GM18873 (cell line): ENCODE results near the gene BCL2L1.
"Not testable (repeated sequence)": the region's sequence is repeated elsewhere in the genome, so short reads cannot be mapped to it uniquely, and the experiment has no call there.

Source experiments
- ATAC-seq: cut with Tn5 transposase; IDR thresholded peaks from one replicate; pipeline ENCODE4 v1.9.1; 2021; ENCODE audit warnings: mild to moderate bottlenecking, moderate library complexity, moderate number of reproducible peaks; ENCODE audit not compliant: unreplicated experiment, low FRiP score

BCL2L1 gene

DNA sequence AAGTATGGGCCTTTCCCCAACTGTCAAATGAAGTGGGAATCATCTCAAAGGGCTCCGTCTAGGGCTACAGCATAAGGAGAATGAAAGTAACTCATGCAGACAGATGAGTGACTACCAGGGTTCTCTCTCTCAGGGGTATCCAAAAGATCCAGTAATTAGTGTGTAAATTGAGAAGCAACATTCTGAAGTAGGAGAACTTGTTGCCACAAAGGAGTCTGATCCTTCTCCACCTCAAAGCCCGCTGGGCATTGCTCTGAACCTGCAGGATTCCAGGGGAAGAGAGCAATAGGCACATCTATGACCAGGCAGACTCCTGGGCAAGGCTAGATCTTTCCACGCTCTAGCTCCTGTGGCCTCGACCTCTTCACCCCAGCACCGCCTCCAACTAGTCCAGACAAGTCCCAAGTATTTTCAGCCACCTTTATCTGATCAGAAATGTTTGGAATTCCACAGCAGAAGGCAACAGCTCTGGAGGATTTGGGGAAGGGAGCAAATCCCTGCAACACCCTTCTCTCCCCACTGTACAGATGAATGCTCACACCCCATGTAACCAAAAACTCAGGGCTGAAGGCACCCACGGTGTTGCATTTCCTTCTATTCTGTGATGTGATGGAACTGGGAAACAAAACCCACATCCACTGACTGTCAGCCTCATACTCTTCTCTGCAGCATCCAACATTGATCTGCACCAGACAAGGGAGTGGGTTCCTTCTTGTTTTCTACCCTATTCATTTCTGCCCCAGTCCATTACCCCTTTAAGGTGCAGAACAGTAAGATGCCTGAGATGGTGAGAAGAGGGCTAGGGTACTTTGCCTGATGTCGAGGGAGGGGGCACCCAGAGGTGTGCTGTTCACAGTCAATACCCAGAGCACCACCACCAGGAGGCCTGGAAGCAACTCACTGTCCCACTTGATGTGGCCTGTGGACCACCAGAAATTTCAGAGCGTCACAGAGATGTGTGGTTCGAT lies 44.0 kb downstream of the BCL2L1 start:
- no peak for ATAC-seq

DNA sequence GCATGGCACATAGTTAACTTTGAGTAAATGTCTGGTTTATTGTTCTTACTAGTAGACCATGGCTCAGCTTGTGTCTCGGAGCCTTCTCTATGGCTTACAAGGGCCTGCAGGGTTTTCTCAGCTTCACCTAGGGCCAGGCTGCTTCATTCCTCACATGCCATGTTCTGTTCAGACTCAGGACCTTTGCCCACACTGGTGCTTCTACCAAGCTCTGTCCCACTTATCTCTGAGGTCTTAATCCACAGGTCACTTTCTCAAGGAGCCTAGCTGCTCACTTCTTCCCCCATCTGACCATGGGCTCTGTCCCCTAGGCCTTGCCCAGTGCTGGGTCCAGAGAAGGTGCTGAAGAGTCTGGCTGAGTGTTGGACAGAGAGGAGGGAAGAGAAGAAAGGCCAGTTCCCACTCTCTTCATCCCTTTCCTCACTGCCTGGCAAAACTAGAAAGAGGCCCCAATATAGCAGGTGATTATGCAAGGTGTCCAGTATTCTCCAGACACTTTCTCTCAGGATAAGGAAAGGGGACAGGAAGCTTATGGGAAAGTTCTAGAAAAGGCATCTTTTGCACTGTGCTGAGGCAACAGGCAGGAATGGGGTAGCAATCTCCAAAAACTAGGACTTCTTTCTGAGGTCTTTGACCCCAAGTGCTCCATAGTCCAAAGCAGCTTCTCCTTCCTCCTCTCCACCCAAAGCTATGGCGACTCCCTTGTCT lies 45.0 kb downstream of the BCL2L1 start:
- ATAC-seq = no peak

DNA sequence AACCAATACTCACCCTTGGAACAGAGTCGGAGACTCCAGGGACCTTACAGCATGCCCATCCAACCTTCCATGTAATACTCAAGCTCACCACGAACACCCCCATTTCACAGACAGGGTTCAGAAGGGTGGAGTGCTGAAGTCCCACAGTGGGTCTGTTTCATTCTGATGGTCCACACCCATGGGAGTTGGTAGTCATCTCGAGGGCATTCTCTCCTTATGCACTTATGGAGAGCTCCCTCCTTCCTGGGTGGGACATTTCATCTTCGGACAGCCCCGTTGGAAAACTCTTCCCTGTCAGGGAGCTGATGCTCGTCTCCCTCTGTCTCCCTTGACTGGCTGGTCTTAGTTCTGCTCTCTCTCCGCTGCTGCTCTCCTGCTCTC lies 46.1 kb downstream of the BCL2L1 start:
- no peak for ATAC-seq

DNA sequence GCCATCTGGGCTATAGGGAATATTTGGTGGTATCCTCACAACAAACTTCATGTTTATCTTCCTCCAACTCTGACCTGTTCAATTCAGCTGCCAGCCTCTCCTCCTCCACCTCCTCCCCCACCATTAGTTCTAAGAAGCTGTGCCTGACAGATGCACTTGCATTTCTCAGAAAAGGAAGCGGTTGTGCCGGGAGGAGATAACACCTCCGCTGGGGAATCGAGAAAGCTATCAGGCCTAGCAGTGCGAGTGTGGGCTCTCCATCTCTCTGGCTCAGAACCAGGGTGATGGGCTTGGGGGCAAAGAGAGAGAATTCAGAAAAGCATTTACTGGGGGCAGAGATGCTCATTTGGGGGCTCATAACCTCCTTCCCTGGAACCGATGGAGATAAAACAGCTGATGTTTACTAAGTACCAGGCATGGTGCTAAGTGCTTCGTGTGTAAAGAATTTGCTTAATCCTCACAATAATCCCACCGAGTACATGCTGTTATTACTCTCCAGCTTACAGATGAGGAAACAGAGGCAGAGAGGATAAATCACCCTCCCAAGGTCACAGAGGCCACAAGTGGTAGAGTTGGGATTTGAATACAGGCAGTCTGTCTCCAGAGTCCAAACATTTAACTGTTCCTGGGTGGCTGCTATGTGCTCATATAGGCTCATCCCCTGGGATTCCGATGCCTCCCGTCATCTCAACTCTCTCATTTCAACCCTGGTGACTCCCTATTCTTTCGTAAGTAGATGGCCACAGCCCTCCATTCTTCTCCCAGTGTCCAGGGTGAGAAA lies 46.6 kb downstream of the BCL2L1 start:
- ATAC-seq = peak; percentile 17

DNA sequence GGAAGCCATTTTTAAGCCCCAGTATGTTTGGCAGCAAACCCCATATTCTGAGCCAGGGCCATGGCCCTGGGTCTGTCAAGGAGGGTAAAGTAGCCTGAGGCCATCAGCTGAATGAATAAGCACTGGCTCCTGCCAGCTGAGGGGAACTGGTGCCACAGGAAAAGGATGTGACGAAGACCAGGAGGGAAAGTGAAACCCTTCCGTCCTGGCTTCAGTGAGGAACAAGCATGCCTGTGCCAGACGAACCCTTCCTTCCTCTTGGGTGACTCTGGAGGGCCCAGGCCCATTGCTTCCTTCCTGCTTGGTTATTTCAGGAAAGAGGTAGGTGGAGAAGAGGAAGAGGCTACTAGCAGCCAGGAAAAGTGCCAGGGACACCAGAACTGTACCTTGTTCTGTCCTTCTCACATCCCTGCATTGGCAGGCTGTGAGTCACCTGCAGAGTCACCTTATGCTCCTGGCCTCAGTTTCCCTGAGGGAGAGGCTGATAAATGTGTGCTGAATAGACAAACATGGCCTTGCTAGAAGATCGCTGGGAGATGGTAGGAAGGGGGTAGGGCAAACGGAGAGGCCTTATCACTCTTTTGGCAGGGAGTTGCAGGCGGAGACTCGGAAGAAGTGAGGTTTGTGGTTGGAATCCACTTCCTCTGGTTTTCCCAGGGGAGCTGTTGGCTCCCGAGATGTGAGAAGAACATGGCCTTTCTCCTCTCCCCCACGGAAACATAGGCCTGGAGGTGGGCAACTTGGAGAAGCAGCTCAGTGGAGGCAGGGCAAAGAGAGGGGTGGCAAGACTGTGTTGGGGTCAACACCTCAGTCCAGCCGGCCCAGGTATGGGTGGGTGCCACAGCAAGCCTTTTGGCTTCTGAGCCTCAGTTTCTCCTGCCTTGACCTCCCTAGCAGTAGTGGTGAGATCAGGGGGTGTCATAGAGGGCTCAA lies 47.5 kb downstream of the BCL2L1 start:
- peak; percentile 43 for ATAC-seq

DNA sequence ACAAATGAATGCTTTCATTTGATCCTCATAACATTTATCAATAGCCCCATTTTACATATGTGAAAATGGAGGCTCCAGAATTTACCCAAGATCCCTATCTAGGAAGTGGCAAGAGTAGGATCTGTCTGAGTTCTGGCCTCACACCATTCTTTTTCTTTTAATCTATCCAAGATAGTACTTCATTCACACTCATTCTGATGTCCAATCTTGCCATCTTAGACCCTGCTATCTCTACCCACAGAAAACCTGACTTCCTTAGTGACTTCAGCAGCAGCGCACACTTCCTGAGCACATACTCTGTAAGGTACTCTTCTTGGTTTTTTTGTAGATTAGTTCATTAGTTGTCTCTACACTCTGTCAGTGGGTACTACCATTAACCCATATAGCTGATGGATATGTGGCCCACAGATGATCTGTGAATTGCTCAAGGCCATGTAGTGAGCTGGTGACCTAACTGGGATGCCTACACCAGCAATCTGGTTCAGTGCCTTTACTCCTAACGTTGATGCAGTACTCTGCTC lies 48.7 kb downstream of the BCL2L1 start:
- ATAC-seq = no peak

DNA sequence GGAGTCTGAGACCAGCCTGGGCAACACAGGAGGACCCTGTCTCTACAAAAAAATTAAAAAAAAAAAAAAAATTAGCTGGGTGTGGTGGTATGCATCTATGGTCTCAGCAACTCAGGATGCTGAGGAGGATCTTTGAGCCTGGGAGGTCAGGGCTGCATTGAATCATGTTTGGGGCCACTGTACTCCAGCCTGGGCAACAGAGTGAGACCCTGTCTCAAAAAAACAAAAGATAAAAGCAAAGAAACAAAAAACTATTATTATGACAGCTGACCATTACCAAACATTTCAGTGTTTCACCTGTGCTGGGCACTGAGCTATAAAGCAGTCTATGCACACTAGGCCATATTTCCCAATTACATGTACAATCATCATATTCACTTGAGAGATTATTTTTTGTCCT lies 49.2 kb downstream of the BCL2L1 start:
- no peak for ATAC-seq

DNA sequence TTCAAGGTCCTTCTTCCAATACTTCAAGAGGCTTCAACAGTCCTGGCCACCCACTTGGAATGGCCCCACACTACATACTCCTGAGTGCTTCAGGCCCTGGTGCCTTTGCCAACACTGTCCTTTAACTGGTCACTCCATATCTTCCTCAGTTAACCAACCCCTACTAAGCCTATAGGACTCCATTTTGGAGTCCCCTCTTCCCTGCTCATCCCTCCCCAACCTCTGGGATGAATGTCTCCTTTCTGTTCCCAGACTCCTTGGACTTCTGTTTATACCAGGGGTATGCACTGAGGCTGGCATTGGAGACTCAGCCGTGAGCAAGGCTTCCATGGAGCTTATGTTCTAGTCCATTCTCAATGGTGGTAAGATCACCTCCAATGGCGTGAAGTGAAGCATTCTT lies 51.3 kb downstream of the BCL2L1 start:
- ATAC-seq = no peak

DNA sequence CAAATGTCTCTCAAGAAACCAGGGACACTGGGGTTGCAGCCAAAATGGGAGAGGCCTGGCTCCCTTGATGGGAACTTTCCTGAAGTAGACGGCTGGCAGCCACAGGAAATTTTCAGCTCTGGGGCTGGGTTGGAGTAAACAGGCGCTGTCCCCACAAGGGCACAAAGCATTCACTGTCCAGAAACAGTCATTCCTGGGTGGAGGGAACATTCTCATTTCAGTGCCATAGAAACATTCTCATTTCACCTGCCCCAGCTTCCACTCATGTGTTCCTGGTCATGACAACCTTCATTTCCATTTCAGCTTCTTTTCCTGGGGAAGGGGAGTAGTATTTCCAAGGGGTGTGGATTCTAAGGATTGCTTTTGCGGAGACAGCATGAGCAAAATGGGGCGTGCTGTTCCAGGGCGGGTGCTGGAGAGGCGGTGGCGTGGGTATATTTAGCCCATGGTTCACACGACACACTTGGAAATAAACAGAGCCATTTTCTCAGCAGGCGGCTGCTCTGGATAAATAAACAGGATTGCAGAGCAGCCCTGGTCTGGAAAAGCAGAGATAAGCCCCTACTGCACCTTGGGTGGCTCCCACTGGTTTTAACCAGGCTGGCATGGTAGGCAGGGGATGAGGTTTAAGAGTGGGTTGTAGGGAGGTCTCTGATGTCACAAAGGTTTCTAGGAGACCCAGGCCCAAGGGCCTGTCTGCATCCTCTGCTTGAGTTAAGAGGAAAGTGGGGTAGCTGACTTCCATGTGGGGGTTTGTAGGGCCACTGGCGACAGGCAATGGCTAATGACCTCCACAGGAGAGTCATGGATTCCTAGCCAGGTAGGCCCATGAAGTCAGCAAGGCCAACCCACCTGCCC lies 52.1 kb downstream of the BCL2L1 start:
- no peak for ATAC-seq

DNA sequence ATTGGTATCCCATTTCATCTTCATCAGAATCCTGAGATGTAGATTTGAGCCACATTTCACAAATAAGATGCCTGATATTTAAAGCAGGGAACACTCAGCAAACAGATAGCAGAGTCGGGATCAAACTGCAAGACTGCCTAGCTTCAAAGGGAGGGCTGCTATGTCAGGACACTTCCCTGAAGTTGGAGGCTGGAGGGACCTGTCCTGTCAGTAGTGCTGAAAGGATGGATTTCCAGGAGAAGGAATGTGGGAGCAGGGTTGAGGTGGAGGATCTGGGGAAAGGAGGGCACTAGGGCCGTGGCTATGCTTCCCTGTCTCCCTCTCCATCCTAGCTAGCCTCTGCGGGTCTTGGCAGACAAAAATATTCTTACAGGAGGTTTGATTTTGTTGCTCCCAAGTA lies 52.8 kb downstream of the BCL2L1 start:
- ATAC-seq = no peak

DNA sequence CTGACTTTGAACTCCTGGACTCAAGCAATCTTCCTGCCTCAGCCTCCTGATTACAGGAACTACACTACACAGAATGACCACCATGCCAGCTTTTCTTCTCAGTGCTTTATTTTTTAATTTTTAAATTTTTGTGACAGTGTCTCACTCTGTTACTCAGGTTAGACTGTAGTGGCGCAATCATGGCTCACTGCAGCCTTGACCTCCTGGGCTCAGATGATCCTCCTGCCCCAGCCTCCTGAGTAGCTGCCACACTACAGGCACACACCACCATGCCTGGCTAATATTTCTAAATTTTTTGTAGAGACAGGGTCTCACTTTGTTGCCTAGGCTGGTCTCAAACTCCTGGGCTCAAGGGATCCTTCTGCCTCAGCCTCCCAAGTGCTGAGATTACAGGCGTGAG lies 53.7 kb downstream of the BCL2L1 start:
- not testable (repeated sequence) for ATAC-seq

DNA sequence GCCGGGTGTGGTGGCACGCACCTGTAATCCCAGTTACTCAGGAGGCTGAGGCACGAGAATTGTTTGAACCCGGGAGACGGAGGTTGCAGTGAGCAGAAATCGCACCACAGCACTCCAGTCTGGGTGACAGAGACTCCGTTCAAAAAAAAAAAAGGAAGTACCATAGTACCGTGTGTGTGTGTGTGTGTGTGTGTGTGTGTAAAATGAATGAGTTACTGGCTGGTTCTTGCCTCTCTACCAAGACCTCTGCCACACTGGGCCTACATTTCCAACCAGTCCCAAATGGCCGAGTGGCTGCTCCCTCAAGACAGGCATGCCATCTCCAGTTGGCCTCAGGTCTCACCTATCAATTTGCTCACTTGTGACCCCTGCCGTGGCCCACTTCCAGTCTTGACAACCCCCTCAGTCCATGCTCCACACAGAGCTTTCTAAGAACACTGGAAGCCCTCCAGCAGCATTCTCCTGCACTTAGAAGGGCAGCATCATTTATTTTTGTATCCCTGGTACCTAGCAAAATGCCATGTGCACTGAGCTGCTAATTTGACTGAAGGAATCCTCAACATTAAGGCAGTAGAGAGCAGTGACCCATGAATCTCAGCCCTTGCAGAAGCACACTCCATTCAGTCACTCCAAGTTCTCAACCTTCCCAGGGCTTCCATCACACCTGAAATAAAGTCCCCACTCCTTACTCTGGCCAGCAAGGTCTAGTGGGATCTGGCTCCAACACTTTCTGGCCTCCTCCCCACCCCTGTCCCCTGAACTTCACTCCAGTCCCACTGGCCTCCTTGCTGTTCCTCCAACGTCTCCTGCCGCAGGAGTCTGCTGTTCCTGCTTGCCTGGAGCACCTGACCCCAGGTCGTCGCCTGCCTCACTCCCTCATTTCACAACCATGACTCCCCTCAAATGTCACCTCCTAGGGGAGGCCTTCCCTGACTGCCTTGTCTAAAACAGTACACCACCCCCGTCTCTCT lies 55.1 kb downstream of the BCL2L1 start:
- no peak for ATAC-seq

DNA sequence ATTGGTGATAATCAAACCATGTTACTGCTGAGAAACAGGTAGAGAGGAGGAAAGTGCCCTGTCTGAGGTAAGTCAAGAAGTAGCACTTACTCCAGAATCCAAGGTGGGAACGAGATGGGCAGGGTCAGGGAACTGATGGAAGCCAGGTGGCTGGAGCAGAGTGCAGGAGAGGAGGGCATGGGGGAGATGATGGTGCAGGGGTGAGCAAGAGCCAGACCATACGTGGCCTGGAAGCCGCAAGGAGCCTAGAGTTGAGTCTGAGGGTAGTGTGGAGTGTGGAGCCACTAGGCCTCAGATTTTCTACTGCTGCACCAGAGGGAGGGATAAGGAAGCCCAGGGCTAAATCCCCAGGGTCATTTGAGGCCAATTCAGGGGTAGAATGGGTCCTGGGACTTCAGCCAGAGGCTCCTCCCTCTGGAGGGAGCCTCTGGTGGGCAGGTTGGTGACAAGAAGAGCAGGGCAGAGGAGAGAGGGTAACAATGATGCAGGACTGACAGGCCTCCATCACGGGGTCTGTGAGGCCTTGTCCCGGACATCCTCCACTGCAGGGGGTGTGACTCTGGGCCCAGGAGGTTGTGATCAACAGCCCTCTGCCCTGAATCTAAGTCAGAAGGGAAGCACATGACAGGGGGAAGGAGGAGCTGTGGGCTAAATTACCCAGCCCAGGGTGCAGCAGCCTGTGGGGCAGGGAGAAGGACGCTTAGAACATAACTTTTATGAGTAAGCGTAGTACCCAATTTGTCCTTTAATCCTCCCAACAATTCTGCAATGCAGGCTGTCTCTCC lies 56.2 kb downstream of the BCL2L1 start:
- ATAC-seq = no peak

DNA sequence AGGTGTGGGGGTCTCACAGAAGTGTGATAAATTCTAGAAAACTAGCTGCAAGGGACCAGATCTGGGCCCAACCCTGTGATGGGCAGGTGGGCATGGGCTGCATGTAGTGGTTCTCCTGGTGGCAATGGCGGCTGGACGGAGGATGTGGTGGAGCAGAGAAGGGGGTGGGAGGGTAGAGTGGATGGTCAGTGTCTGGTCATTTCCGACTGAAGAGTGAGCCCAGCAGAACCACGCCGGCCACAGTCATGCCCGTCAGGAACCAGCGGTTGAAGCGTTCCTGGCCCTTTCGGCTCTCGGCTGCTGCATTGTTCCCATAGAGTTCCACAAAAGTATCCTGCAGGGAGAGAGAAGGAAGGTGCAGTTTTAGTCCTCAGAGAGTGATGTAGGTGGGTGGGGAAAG lies 56.9 kb downstream of the BCL2L1 start:
- ATAC-seq = no peak

DNA sequence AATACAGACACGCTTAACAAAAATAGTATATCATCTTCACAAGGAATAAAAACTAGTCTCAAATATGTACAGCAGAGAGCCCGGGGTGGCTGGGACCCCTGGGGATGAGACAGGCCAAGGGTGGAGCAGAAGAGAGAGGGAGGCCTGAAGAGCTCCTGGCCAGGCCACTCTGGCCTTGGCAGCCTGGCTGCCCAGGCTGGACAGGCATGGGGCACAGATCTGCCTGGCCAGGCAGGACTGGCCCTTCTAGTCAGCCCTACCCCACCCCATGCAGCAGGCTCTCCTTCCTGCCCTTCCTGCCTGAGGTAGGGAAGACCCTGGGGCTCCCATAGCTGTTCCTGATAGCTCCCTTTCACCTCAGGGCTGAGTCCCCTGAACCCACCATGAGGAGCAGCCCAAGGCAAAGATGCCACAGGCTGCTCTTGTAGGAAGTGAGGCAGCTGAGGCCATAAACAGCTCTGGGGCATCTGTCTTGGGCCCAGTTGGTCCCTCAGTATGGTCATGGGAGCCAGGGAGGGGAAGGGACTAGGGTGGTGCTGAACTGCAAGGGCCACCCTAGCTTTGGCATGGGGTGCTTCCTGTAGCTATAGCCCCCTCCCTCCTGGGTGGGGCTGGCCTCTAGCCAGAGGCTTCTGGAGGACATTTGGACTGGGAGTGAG lies 57.8 kb downstream of the BCL2L1 start:
- no peak for ATAC-seq
